GM12874 (cell line): Measurements from ENCODE around the gene HNRNPL.

Source experiments
- CTCF ChIP-seq: IDR thresholded peaks from 2 replicates; pipeline ENCODE4 v1.5.1; 2011; ENCODE audit warnings: low read depth, mild to moderate bottlenecking, control low read depth, low read length, moderate library complexity; ENCODE audit not compliant: insufficient read depth

HNRNPL gene

DNA sequence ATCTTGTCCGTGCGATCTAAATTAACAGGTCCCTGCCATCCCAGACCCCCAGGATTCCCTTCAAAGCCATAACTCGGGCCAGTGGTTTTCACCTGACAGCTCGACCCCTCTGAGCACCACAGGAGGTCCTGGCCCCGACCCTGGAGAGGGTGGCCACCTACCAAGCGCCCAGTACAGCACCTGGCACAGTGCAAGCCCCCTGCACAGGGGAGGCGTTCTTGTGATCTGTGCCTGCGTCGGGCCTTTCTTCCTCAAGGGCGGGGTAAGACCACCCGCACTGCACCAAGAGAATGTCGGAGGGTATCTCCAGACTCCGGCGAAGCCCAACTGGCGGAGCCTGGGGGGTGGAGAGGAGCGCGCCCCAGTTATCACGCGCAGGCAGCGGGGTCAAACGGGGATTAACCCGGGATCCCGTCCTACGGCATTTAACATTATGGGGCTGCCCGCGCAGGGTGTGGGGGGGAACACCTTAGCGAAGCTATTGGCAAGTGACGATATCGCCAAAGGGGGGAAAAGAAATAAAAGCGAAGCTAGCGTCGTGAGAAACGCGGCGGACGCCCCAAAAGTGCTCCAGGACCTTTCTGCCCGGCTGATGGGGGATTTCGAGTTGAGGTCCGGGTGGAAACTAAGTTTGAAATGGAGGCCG, 1.3 kb upstream of the HNRNPL start:
- TF ChIP-seq CTCF: no peak

DNA sequence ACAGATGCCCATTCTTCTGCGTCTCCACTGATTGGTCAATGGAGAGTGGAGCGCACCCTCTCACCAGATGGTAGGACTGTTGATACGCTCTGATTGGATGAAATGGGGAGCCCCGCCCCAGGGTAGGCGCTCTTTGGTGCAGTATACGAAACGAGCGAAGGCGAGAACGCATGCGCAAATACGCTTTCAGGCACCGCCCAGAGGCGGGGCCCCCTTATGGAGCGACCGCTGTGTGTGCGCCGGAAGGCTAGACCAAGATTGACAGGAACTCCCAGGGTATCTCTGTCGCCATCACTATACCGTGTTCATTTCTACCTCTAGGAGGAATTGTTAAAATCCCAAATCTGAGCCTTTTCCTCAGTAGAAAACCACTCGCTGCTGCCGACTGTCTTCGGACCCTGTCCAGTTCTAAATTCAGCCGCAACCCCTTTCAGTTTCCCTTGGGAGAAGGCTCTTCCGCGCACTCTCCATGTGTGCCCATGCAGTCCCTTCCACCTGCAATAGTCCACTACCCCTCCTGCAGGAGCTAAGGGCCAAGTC, 720 bp upstream of the HNRNPL start:
- no peak for TF ChIP-seq CTCF

GRCh38 chr19:38849147-38849859, 483 bp downstream of the HNRNPL start:
- no peak for TF ChIP-seq CTCF

GRCh38 chr19:38848299-38849146, 1.3 kb downstream of the HNRNPL start:
- no peak for TF ChIP-seq CTCF

- no peak for TF ChIP-seq CTCF
Observed at GRCh38 chr19:38846097-38846496, 3.7 kb downstream of the HNRNPL start.

GRCh38 chr19:38845374-38846024, 4.3 kb downstream of the HNRNPL start:
- no peak for TF ChIP-seq CTCF
